HepG2 (cell line): ENCODE measurements around the gene ACKR4. TPM values are rescaled to one million over a fixed set of nuclear protein-coding genes. Genes with fewer than 3 reads are reported as not detected.

Source experiments
- ATAC-seq: fragments of 200-7000 bp; cut with Tn5 transposase; 3 replicates; pipeline ENCODE4 v1.9.1; 2020; ENCODE audit warnings: mild to moderate bottlenecking, moderate library complexity
- BruUV-seq: library from RNA; stranded (reverse); fragments of 400-500 nt; replicated peaks from 2 replicates; lab custom pipeline; 2021; lab: Mats Ljungman, UMichigan
- CTCF ChIA-PET: fragments of 300-600 bp; formaldehyde crosslinking; extraction: SDS; loops from one replicate; lab custom pipeline; 2021; ENCODE audit warnings: low total read pairs, inconsistent platforms, low intra/inter-chr PET ratio; lab: Yijun Ruan, JAX
- POLR2A ChIA-PET: fragments of 350-600 bp; sonication (Branson Sonifier 250); formaldehyde crosslinking; loops from one replicate; lab custom pipeline; 2020; ENCODE audit warnings: antibody characterized with exemption, inconsistent platforms; lab: Yijun Ruan, JAX
- DNase-seq: peaks from one replicate; pipeline ENCODE4 v3.0.0-alpha.2; 2015; ENCODE audit warnings: low spot score
- FAIRE-seq: peaks from 3 replicates; lab custom pipeline; 2011; peaks lifted over from hg19 to GRCh38; lab: Jason Lieb, UNC
- H2AFZ ChIP-seq: one replicate; pipeline ENCODE4 v1.6.1; 2011; ENCODE audit warnings: low read length, inconsistent platforms
- H3K27ac ChIP-seq: fragments of 300-600 bp; 3 replicates; pipeline ENCODE4 v1.8.0; 2011; ENCODE audit warnings: mixed run types, mild to moderate bottlenecking, mixed read lengths, low read length, inconsistent platforms; ENCODE audit not compliant: insufficient read depth; ENCODE audit errors: extremely low read length
- H3K27me3 ChIP-seq, 2 experiments: fragments of 200-600 bp in 1 of 2; 2 replicates in 1 of 2; 3 replicates in 1 of 2; pipeline versions ENCODE4 v1.6.0 to v1.8.0; 2011; ENCODE audit warnings: low read length in 2 of 2, mild to moderate bottlenecking in 2 of 2, moderate library complexity in 2 of 2, inconsistent platforms in 1 of 2; ENCODE audit not compliant: insufficient read depth in 2 of 2, control insufficient read depth in 1 of 2
- H3K36me3 ChIP-seq, 2 experiments: fragments of 200-600 bp in 1 of 2; replicated peaks in 1 of 2; 2 replicates in 1 of 2; 3 replicates in 1 of 2; pipeline versions ENCODE4 v1.5.1 to v1.8.0; 2011; ENCODE audit warnings: low read length in 2 of 2, inconsistent platforms in 1 of 2; ENCODE audit not compliant: insufficient read depth in 2 of 2, control insufficient read depth in 1 of 2
- H3K4me1 ChIP-seq: 2 replicates; pipeline ENCODE4 v1.5.1; 2012; ENCODE audit warnings: low read length, inconsistent platforms; ENCODE audit not compliant: insufficient read depth
- H3K4me2 ChIP-seq: 2 replicates; pipeline ENCODE4 v1.6.0; 2011; ENCODE audit warnings: low read depth, low read length, inconsistent platforms
- H3K4me3 ChIP-seq, 3 experiments: fragments of 200-600 bp in 1 of 3; sonication (generic), shearing (Covaris generic) in 1 of 3; replicated peaks in 1 of 3; 2 replicates each; pipeline ENCODE4 v1.5.1; 2011 to 2016; ENCODE audit warnings: low read length in 3 of 3, inconsistent platforms in 2 of 3, low read depth in 2 of 3, mild to moderate bottlenecking in 2 of 3, control low read depth in 1 of 3, mixed read lengths in 1 of 3; ENCODE audit not compliant: insufficient read depth in 1 of 3
- H3K79me2 ChIP-seq: one replicate; pipeline ENCODE4 v1.6.1; 2011; ENCODE audit warnings: low read length, inconsistent platforms; ENCODE audit not compliant: insufficient read depth
- H3K9ac ChIP-seq: 2 replicates; pipeline ENCODE4 v1.6.0; 2011; ENCODE audit warnings: mild to moderate bottlenecking, low read depth, low read length, inconsistent platforms; ENCODE audit not compliant: insufficient read depth
- H3K9me3 ChIP-seq: 2 replicates; pipeline ENCODE4 v1.5.1; 2012; ENCODE audit warnings: mild to moderate bottlenecking, low read length
- H4K20me1 ChIP-seq: 2 replicates; pipeline ENCODE4 v1.6.0; 2011; ENCODE audit warnings: inconsistent platforms, mild to moderate bottlenecking, low read length, moderate library complexity; ENCODE audit not compliant: insufficient read depth
- ARHGAP35 ChIP-seq: sonication (generic); formaldehyde crosslinking; IDR thresholded peaks from 2 replicates; pipeline ENCODE4 v1.9.0; 2022; ENCODE audit warnings: mild to moderate bottlenecking, inconsistent platforms, moderate library complexity, missing genetic modification reagents, borderline replicate concordance
- CREBL2 ChIP-seq: sonication (generic); formaldehyde crosslinking; IDR thresholded peaks from 2 replicates; pipeline ENCODE4 v1.8.1; 2023; ENCODE audit warnings: missing genetic modification reagents, mild to moderate bottlenecking, borderline replicate concordance
- FOXK1 ChIP-seq: sonication (generic); formaldehyde crosslinking; IDR thresholded peaks from 2 replicates; pipeline ENCODE4 v1.4.0; 2020; ENCODE audit warnings: low read depth, missing genetic modification reagents, borderline replicate concordance
- GTF2F1 ChIP-seq: fragments of 150-350 bp; IDR thresholded peaks from 2 replicates; pipeline ENCODE4 v1.6.1; 2014; ENCODE audit warnings: low read length
- MZF1 ChIP-seq: sonication (generic); formaldehyde crosslinking; IDR thresholded peaks from 2 replicates; pipeline ENCODE4 v1.8.1; 2023; ENCODE audit warnings: mild to moderate bottlenecking, missing genetic modification reagents, borderline replicate concordance
- NR2F2 ChIP-seq: IDR thresholded peaks from 2 replicates; pipeline ENCODE4 v1.6.1; 2012; ENCODE audit warnings: low read depth, inconsistent platforms, borderline replicate concordance
- SPEN ChIP-seq: sonication (generic); formaldehyde crosslinking; IDR thresholded peaks from 2 replicates; pipeline ENCODE4 v1.5.1; 2020; ENCODE audit warnings: low read depth, mild to moderate bottlenecking, missing genetic modification reagents
- STAT5B ChIP-seq: sonication (generic); formaldehyde crosslinking; IDR thresholded peaks from 2 replicates; pipeline ENCODE4 v1.4.0; 2020; ENCODE audit warnings: missing genetic modification reagents
- ZNF704 ChIP-seq: sonication (generic); formaldehyde crosslinking; IDR thresholded peaks from 2 replicates; pipeline ENCODE4 v1.8.1; 2023; ENCODE audit warnings: mild to moderate bottlenecking, inconsistent platforms, moderate library complexity, missing genetic modification reagents, borderline replicate concordance
- ZNF737 ChIP-seq: sonication (generic); formaldehyde crosslinking; IDR thresholded peaks from 2 replicates; pipeline ENCODE4 v1.5.0; 2020; ENCODE audit warnings: missing genetic modification reagents, mild to moderate bottlenecking, borderline replicate concordance
- WGBS: methylation state at CpG from one replicate; pipeline ENCODE4 v1.1.6; 2017; ENCODE audit warnings: low lambda C conversion rate; 5-methylcytosine and 5-hydroxymethylcytosine counted together
- in situ Hi-C: cut with HindIII; loops from 2 replicates; pipeline ENCODE4 v1.10.0; 2017; ENCODE audit warnings: low pct_unique_long_range_greater_than_20kb; ENCODE audit not compliant: extremely low pct_ligation_motif_present
- intact Hi-C: fragments of 100-400 bp; cut with micrococcal nuclease; formaldehyde crosslinking; loops from one replicate; pipeline ENCODE4 v1.10.0; 2022; ENCODE audit not compliant: unreplicated experiment
- polyA plus RNA-seq, 8 experiments: library from polyadenylated mRNA; depleted of rRNA in 3 of 8; stranded (reverse) in 7 of 8; unstranded in 1 of 8; fragments of >200 nt; fragmentation: Illumina TruSeq in 4 of 8; extraction: Trizol in 4 of 8; gene quantifications; 2 replicates each; pipeline versions ENCODE4 v1.2.1 to v1.2.3, GENCODE V29; 2011 to 2016; ENCODE audit warnings: low read depth in 4 of 8, missing spikeins in 1 of 8, mixed read lengths in 1 of 8; ENCODE audit not compliant: insufficient read depth in 1 of 8
- total RNA-seq, 5 experiments: library from RNA; depleted of rRNA; stranded (reverse); fragments of >200 nt; fragmentation: Illumina TruSeq; extraction: Trizol; gene quantifications; 2 replicates each; pipeline ENCODE4 v1.2.3, GENCODE V29; 2016; ENCODE audit warnings: low read depth in 1 of 5

Gene ACKR4
- total and polyA plus RNA-seq, 2 of the 13 experiments (the other 11 are each of a cell fraction or from before 2014, with no cell fraction given) = 0.16 TPM; not detected in 1

DNA sequence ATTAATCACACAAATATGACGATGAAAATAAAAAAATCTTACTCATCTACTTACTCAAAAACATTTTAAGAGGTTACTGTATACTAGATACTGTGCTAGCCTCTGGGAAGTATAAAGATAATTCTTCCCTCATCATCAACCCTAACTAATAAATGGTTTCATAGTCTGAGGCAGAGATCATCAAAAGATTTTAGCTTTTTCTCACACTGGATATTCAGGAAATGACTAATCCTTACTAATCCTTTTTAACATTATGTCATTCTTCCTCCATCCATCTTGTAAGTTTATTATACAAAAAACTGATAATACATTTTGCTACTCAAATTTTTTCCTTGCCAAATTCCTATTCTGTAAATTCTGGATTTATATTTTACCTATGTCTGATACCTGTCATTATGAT is 32.9 kb downstream of the ACKR4 start:
- H4K20me1 ChIP-seq = no peaks in the 10 kb centered on the region
- no peak overlapping the region for H3K9ac ChIP-seq
- no peak for DNase-seq
- H2AFZ ChIP-seq = no peak overlapping the region
- intact Hi-C loops = no loop called here
- H3K4me3 ChIP-seq = no peak overlapping the region
- in situ Hi-C loops = no loop called here
- H3K79me2 ChIP-seq = no peaks in the 10 kb centered on the region
- WGBS = 95% methylated on average over 1 of the region's 1 CpG
- H3K4me1 ChIP-seq = no peaks in the 10 kb centered on the region
- POLR2A ChIA-PET = no interaction called here
- H3K27ac ChIP-seq = no peak overlapping the region
- no TSS peak for BruUV-seq
- TF ChIP-seq ARHGAP35 (CRISPR knock-in tag) (no peak), CREBL2 (CRISPR knock-in tag) (no peak), ZNF704 (CRISPR knock-in tag) (no peak), FOXK1 (no peak), GTF2F1 (no peak), ZNF737 (CRISPR knock-in tag) (no peak), MZF1 (no peak), STAT5B (CRISPR knock-in tag) (no peak), NR2F2 (no peak), SPEN (CRISPR knock-in tag) (no peak)
- TF ChIP-seq, all 625 proteins: peak for 0
- H3K36me3 ChIP-seq = peaks cover 8 to 23% of the 10 kb centered on the region in 2 experiments
- no peak overlapping the region for H3K4me2 ChIP-seq
- no peaks in the 10 kb centered on the region for H3K27me3 ChIP-seq
- ATAC-seq (no peak), FAIRE-seq (no peak)
- H3K9me3 ChIP-seq = no peaks in the 10 kb centered on the region
- CTCF ChIA-PET = no interaction called here
